UCSD-AML1 (cell line): ENCODE measurements around the gene ARHGAP6.

ENCODE experiments used
- DNase-seq: peaks from one replicate; lab custom pipeline; 2025; ENCODE audit not compliant: unreplicated experiment; lab: John Stamatoyannopoulos, UW

Gene ARHGAP6

GRCh38 chrX:11329021-11329420 is 336.7 kb downstream of the ARHGAP6 start:
- DNase-seq, result no peak

GRCh38 chrX:11328134-11328533 is 337.6 kb downstream of the ARHGAP6 start:
- DNase-seq, result no peak

- DNase-seq, result no peak
These were observed 343.7 kb downstream of the ARHGAP6 start for GRCh38 chrX:11321986-11322385.

GRCh38 chrX:11319806-11320520 is 345.8 kb downstream of the ARHGAP6 start:
- DNase-seq, result no peak

GRCh38 chrX:11311706-11312105 is 354.0 kb downstream of the ARHGAP6 start:
- DNase-seq, result no peak

GRCh38 chrX:11309220-11309619 is 356.5 kb downstream of the ARHGAP6 start:
- no peak for DNase-seq

GRCh38 chrX:11305641-11306040 is 360.1 kb downstream of the ARHGAP6 start:
- DNase-seq, result no peak

GRCh38 chrX:11304829-11305228 is 360.9 kb downstream of the ARHGAP6 start:
- DNase-seq, result no peak

GRCh38 chrX:11298600-11298999 is 367.1 kb downstream of the ARHGAP6 start:
- no peak for DNase-seq

- DNase-seq, result no peak
These were observed 369.7 kb downstream of the ARHGAP6 start for GRCh38 chrX:11296051-11296450.

GRCh38 chrX:11293113-11293512 is 372.6 kb downstream of the ARHGAP6 start, which contains the start of gene AMELX:
Gene AMELX, plus strand, starts transcription at chrX:11293413. Its CDS starts 1,376 bp downstream, at chrX:11294789.
- no peak for DNase-seq

- DNase-seq, result no peak
These were observed 375.2 kb downstream of the ARHGAP6 start for GRCh38 chrX:11290416-11291102.

- DNase-seq, result no peak
These were observed 378.2 kb downstream of the ARHGAP6 start for GRCh38 chrX:11287505-11287904.

GRCh38 chrX:11285651-11286050 is 380.1 kb downstream of the ARHGAP6 start:
- DNase-seq, result no peak

GRCh38 chrX:11282043-11282442 is 383.7 kb downstream of the ARHGAP6 start:
- DNase-seq, result no peak

- DNase-seq, result no peak
These were observed 392.2 kb downstream of the ARHGAP6 start for GRCh38 chrX:11273544-11273943.

- DNase-seq, result no peak
These were observed 392.9 kb downstream of the ARHGAP6 start for GRCh38 chrX:11272863-11273262.

GRCh38 chrX:11272290-11272689 is 393.4 kb downstream of the ARHGAP6 start:
- no peak for DNase-seq

- DNase-seq, result no peak
These were observed 395.7 kb downstream of the ARHGAP6 start for GRCh38 chrX:11269996-11270395.

- DNase-seq, result no peak
These were observed 396.7 kb downstream of the ARHGAP6 start for GRCh38 chrX:11269006-11269405.

- no peak for DNase-seq
These were observed 398.3 kb downstream of the ARHGAP6 start for GRCh38 chrX:11267425-11267824.

- DNase-seq, result no peak
These were observed 399.1 kb downstream of the ARHGAP6 start for GRCh38 chrX:11266573-11267003.
